HG02610 (cell line): ENCODE data around the gene ATP2C2.

Source experiments
- ATAC-seq: cut with Tn5 transposase; IDR thresholded peaks from one replicate; pipeline ENCODE4 v1.9.1; 2021; ENCODE audit warnings: mild to moderate bottlenecking, moderate library complexity; ENCODE audit not compliant: unreplicated experiment

ATP2C2 gene

GRCh38 chr16:84467256-84467655 lies 98.9 kb downstream of the ATP2C2 start:
- ATAC-seq = no peak

DNA sequence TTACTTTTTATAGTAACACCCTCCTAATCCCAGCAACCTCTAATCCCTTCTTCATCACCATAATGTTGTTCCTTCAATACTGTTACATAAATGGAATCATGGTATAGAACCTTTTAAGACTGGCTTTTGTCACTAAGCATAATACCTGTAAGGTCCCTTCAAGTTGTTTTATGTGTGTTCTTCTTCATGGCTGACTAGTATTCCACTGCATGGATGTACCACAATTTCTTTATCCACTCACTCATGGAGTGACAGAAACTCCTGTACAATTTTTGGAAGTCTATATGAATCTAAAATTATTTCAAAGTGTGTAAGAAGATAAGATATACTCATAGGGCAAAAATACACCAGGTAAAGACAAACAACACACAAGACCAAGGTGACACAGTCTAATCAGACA lies 99.4 kb downstream of the ATP2C2 start:
- ATAC-seq = no peak

GRCh38 chr16:84471316-84471715 lies 103.0 kb downstream of the ATP2C2 start:
- no peak for ATAC-seq

DNA sequence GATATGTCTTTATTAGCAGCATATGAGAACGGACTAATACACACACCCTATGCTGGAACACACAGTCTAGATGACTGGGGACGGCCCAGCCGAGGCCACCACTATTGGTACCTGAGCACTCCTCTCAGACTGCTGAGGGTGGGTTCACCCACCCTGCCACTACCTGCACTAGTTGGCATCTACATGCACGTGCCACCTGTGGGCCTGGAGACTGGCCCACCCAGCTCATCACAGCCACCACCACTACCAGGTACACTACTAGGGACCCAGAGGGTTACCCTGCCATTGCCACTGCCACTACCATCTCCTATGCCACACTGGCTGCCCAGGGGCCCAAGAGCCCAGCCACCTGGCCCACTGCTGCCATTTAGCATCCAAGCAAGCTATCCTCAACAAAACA lies 103.6 kb downstream of the ATP2C2 start:
- ATAC-seq = no peak

DNA sequence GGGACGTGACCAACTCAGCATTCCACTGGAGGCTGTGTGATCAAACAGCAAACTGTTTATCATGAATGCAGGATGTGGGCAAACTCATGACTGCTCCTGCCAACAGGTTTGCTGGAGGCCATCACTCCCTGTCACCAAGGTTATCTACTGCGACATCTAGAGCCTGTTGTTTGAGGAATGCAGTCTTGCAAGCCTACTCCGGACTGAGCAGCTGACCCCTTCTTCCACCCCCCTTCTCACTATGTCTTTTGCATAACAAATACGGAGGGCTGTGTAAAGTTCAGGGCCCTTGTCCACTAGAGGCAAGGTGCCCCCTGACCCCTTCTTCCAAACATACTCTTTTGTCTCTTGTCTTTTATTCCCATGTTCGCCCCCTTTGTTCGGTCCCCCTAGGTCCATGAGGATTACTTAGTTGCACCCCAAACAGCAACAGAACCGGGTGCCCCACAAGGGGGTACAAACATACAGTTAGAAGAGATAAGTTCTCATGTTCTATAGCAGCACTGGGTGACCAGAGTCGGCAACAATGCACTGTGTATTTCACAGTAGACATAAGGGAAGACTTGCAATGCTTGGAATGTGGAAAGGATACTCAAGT lies 107.4 kb downstream of the ATP2C2 start:
- no peak for ATAC-seq

GRCh38 chr16:84476401-84476800 lies 108.1 kb downstream of the ATP2C2 start:
- ATAC-seq = no peak

GRCh38 chr16:84477661-84478060 lies 109.3 kb downstream of the ATP2C2 start:
- no peak for ATAC-seq

DNA sequence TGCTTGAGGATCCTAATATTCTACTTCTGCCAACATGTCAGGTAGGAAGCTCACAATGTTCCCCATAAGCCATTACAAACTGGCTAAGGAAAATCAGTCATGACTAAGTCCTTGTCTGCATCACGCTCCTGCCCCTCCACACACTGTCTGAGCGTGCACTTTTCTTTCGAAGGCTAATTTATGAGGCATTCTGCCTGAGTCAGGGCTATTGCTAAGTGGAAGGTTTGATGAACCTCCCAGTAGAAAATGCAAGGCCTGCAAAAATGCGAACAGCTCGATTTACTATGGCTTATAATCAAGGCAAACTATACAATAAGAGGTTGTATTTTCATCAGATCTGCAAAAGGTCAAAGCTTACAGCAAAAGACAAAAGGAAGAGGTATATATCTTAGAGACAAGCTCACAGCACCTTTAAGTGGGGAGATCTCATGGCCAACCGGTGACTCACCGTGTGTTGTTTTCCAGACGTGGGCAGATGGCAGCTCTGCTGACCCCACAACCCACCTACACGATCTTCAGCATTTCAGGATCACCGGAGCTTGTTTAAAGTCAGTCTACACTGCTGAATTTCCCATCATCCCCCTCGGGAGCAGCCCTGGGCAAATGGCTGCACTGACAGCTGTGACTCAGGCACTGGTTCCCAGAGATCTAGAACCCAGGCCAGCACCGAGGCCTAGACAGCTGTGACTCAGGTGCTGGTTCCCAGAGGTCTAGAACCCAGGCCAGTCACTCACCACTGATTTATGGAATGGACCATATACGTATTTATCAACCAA lies 110.0 kb downstream of the ATP2C2 start:
- no peak for ATAC-seq

DNA sequence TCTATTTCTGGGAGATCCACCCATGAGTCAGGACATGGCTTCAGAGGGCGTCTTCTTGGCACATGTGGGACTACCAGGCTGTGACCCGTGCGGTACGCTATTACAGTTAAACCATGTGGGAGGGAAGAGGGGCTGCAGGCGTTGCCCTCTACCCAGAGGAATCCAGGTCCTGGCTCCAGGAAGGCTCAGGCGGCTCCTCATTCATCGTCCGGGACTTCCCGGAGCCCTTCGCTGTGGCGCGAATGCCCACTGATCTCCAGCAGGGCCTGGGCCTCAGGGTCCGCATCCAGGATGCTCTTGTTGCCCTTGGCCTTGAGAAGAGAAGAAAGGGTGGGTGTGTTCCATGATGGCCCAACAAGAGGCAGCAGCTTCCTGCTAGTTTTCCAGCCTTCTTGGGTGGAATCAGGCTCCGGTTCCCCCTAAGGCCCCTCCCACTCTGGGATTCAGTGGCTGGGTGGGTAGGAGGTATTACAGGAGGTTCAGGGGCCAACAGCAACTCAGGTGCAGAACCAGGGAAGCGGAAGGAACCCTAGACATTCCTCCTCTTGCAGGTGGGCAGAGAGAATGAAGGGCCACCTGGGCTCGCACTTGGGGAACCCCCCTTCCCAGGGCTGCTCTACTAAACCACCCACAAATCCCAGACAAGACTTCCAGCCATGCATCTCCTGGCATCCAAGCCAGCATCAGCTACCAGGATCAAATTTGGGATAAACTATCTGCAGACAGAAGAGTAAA lies 111.5 kb downstream of the ATP2C2 start:
- ATAC-seq = no peak

DNA sequence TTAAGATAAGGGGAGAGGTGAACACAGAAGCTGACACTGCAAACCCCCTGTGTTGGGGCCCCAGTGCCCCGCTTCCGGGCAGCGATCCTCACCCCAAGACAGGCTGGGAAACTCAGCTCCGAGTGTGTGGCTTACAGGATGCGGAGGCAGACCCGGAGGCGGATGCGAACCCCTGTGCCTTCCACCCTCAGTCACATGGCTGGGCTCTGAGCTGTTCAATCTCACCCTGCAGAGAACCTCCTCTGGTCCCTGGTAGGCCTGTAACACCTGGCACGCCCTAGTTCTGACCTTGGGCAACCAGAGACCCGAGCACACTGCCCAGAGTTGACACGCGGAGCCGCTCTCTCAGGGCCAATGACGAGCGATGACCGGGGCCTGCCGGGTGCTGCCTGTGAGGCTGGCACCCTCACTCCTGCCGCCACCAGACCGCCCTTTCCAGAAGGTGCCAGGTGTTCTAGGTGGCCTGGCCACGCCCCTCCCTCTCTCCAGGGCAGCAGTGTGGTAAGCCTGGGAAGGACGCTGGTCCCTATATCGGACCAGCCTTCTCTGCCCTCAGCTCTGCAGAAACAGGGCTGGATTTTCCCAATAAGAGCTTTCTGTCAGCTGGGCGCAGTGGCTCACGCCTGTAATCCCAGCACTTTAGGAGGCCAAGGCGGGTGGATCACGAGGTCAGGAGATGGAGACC lies 112.9 kb downstream of the ATP2C2 start:
- ATAC-seq = no peak

DNA sequence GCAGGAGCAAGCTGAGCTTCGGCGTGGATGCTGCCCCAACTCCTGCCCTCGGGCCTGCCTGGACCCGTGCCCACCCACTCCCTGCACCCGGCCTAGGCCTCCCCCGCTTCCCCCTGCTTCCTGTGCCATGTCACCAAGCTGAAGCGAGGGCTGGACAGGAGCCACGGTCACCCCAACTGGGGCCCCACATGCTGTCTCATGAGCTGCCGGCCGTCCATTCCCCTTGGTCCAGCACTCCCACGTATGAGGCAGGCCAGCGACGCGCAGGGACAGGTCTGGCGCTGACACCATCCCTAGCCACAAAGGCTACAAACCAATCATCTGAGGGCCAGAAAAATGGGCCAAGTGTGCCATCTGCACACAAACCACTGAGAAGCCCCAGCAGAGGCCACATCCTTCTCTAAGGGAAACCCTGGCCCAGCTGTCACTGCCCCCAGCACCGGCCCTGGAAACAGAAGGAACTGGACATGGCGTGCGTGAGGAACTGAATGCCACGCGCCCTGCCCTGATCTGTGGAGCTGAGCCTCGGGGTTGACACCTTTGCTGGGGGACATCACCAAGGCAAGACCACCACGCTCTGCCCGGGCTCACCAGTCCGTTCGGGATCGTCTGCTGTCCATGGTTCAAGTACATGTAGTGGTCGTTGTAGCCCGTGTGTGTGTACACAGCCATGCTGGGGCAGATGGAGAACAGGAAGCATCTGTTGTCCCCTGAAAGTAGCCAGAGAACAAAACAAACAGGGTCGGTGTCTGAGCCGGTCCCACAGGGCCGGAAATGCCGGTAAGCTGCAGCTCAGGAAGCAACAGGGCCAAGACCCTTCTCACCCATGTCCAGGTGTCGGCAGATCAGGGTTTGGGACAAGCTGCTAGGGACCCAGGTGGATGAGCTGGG lies 113.9 kb downstream of the ATP2C2 start:
- no peak for ATAC-seq

DNA sequence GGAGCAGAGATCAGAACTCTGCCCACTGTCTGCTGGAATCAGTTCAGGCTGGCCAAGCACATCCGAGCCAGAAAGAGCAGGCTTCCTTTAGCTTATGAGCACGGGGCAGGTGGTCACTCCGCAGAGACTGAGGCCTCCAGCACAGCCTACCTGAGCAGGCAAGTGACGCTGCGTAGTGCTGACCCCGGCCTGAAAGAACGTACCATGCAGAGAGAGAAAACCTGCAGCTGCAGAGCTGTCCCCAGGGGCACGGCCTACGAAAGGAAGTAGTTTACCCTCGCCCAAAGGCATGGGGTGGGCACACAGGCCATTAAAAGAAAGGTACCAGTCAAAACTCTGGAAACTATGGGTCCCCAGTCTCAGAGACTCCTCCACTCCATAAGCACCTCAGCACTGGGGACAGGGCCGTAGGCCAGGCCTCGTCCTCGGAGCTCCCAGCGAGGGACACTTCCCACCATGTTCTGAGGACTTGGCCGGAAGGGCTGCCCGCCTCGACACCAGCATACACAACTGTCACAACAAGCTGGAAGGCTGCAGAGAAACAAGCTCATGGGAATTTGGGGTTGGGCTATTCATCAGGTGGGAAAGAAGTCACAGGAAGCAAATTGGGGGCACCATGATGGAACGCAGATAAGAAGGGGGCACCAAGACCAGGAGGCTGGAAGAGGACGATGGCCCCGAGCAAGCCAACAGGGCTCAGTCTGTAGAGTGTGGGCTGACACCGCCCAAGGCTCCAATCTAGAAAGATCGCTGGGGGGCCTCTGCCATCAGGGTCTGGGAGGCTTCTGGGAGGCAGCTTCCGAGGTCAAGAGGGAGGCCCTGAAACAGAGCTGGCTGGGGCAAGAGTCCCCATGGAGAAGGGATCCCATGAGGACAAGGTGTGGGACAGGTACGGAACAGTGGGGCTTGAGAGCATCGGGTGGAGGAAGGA lies 114.9 kb downstream of the ATP2C2 start:
- no peak for ATAC-seq

GRCh38 chr16:84483882-84484565 lies 115.7 kb downstream of the ATP2C2 start:
- no peak for ATAC-seq

DNA sequence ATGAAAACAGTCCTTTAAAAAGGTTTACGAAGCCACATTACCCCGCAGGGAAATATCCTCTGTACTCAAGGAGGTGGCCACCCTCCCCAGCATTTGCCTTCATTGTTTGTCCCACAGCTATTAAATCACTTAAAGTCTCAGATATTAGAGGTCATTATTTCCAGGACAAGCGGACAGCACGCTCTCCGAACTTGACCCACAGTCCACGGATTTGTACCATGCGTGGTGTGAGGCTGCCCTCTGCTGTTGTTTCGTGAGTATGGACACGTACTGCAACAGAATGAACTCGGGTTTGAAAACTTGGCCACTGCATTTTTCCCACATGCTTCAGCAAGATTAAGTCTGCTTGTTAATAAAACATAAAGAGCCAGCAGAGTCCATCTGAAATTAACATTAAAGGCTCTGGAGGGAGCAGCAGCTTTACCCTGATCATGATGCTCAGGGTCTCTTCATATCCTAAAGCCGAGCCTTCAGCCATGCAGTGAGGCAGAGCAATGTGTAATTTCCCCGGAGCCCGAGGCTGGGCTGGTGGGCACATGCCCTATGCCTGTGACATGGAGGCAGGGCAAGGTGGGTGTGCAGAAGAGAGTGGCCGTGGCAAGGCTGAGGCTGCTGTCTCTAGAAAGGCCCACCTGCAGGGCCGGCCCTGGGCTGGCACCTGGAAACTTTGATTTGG lies 116.4 kb downstream of the ATP2C2 start:
- ATAC-seq = no peak

GRCh38 chr16:84485255-84486010 lies 117.1 kb downstream of the ATP2C2 start:
- ATAC-seq = no peak

- no peak for ATAC-seq
Observed at GRCh38 chr16:84486126-84486525, 117.8 kb downstream of the ATP2C2 start.

DNA sequence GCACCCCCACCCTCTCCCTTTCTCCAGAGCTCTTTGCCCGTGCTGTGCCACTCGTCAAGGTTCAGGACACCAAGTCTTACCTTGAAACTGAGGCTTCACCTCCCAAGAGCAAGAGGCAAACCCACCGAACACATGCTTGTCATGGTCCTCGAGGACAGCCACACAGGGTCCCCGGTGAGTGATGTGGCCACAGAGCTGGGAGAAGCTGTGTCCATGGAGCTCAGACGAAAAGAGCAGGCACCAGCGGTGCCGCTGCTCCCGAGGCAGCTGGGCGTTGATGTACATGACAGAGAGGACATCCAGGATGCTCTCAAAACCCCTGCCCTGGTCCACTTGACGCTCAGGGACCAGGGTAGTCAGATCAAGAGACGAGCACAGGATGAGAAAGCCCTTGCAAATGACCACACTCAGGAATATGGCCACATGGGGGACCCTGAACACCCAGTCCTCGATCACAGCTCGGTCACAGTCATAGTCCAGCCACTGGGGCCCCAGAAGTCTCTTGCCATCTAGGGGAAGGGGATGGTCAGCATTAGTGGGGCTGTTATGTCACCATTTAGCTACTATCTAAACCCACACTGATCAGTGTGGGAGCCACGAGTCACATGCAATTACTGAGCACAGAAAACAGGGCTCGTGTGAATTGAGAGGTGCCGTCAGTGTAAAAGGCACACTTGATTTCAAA lies 118.4 kb downstream of the ATP2C2 start:
- no peak for ATAC-seq
